Measurements from ENCODE around the gene CLDN4.

Gene CLDN4

GRCh38 chr7:73876973-73877372 lies 46.2 kb downstream of the CLDN4 start:
- DNase-seq, result no peak

- no peak for DNase-seq
Observed at GRCh38 chr7:73879977-73880681, 49.3 kb downstream of the CLDN4 start.

- no peak for DNase-seq
Observed at GRCh38 chr7:73880755-73881328, 50.0 kb downstream of the CLDN4 start.

GRCh38 chr7:73881352-73882046 lies 50.7 kb downstream of the CLDN4 start:
- DNase-seq, result no peak

GRCh38 chr7:73882047-73882402 lies 51.2 kb downstream of the CLDN4 start:
- no peak for DNase-seq

Measured in activated CD4-positive, alpha-beta T cell treated with anti-CD3 and anti-CD28 coated beads for 1 hour (primary cell).